Lower lobe of right lung (tissue), 2 donors: ENCODE data around the gene SCGB3A1. TPM values are rescaled to one million over a fixed set of nuclear protein-coding genes. Genes with fewer than 3 reads are reported as not detected.

ENCODE experiments used
- ATAC-seq, 2 donors: fragments of 200-7000 bp; cut with Tn5 transposase; one replicate each; pipeline ENCODE4 v1.9.1; 2020 to 2022; ENCODE audit warnings: mild to moderate bottlenecking in 2 of 2, moderate library complexity in 2 of 2
- DNase-seq: peaks from one replicate; pipeline ENCODE4 v3.0.0-alpha.2; 2020
- H3K27ac ChIP-seq: fragments of 200-600 bp; one replicate; pipeline ENCODE4 v1.8.0; 2022
- H3K27me3 ChIP-seq: fragments of 200-600 bp; one replicate; pipeline ENCODE4 v1.8.0; 2022; ENCODE audit warnings: low read depth
- H3K36me3 ChIP-seq: fragments of 200-600 bp; one replicate; pipeline ENCODE4 v1.8.0; 2022; ENCODE audit warnings: mild to moderate bottlenecking
- H3K4me1 ChIP-seq: fragments of 200-600 bp; one replicate; pipeline ENCODE4 v1.8.0; 2022
- H3K4me3 ChIP-seq: fragments of 200-600 bp; one replicate; pipeline ENCODE4 v1.8.0; 2022; ENCODE audit warnings: mild to moderate bottlenecking
- H3K9me3 ChIP-seq: fragments of 200-600 bp; one replicate; pipeline ENCODE4 v1.8.0; 2022
- CTCF ChIP-seq: fragments of 200-600 bp; IDR thresholded peaks from one replicate; pipeline ENCODE4 v1.8.0; 2022; ENCODE audit warnings: antibody characterized with exemption, mild to moderate bottlenecking
- intact Hi-C: fragments of 100-400 bp; cut with DNase I; formaldehyde crosslinking; loops from one replicate; pipeline ENCODE4 v1.11.0; 2022
- total RNA-seq: library from RNA; stranded (reverse); fragmentation: NEBNext Ultra II Directional; extraction: Animal tissue kit (Norgen Biotek cat#: 25700); gene quantifications from one replicate; pipeline ENCODE4 v1.2.1, GENCODE V29; 2021
- donor health status: DM: no; HTN: yes; CAD: no; lungs with severe emphysema.

Gene SCGB3A1
- total RNA-seq, 1 donor from 2014 or later, result 1,318 TPM

DNA sequence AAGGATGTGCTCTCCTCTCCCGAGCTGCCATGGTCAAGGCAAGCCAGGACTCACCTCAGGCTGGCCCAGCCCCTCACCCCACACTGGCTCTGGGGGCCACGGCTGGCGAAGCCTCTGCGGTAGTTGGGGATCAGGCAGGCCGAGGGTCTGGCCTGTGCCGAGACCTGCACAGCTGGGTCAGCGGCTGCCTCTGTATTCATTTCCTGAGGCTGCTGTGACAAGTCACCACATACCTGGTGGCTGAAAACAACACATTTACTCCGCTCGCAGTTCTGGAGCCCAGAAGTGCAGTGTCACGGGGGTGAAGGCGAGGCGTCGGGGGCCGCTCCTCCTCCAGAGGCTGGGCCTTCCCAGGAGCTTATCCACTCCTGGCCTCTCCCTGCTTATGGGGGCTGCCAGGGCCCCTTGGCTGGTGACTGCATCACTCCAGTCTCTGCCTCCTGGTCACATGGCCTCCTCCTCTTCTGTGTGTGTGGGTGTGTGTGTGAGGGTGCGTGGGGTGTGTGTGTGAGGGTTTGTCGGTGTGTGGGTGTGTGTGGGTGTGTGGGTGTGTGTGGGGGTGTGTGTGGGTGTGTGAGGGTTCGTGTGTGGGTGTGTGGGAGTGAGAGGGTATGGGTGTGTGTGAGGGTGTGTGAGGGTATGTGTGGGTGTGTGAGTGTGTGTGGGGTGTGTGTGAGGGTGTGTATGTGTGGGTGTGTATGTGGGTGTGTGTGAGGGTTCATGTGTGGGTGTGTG is 3.2 kb upstream of the SCGB3A1 start:
- no peak overlapping the region for H3K27ac ChIP-seq
- no peak for TF ChIP-seq CTCF
- intact Hi-C loops, result no loop called here
- H3K4me1 ChIP-seq, result peaks cover 19% of the 10 kb centered on the region
- H3K27me3 ChIP-seq, result peaks cover 33% of the 10 kb centered on the region
- ATAC-seq, result no peak
- no peaks in the 10 kb centered on the region for H3K36me3 ChIP-seq
- no peaks in the 10 kb centered on the region for H3K9me3 ChIP-seq
- H3K4me3 ChIP-seq, result no peak overlapping the region
- no peak for DNase-seq

DNA sequence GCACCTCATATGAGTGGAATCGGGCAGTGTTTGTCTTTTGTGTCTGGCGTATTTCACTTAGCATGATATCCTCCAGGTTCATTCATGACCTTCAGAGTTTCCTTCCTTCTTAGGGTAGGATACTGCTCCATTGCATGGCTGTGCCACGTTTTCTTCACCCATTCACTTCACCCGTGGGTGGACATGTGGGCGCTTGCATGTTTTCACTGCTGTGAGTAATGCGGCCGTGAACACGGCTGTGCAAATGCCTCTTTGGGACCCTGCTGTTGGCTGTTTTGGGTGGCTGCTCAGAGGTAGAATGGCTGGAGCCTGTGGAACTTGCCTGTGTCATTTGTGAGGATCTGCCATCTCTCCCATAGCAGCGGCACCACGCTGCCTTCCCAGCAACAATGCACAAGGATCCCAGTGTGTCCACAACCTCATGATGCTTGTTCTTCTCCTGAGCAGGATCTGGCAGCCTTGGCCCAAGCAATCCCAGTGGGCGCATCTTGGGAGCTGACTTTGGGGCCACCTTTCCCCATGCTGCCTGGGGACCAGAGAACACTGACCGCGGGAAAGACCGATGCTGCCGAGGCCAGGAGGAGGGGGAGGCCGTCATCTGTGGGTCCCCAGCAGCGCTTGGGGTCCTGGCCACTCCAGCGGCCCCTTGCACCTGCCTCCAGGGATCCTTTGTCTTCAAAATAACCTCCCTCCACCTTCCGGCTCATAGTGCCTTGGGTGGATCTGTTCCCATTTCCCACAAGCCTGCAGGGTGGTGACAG is 2.3 kb upstream of the SCGB3A1 start:
- Histone ChIP-seq H3K36me3 (no peaks in the 10 kb centered on the region), H3K27me3 (peaks cover 41% of the 10 kb centered on the region), H3K9me3 (no peaks in the 10 kb centered on the region), H3K4me1 (peaks cover 19% of the 10 kb centered on the region), H3K4me3 (no peak overlapping the region), H3K27ac (no peak overlapping the region)
- TF ChIP-seq CTCF, result no peak
- intact Hi-C loops, result no loop called here
- DNase-seq, result no peak
- no peak for ATAC-seq

DNA sequence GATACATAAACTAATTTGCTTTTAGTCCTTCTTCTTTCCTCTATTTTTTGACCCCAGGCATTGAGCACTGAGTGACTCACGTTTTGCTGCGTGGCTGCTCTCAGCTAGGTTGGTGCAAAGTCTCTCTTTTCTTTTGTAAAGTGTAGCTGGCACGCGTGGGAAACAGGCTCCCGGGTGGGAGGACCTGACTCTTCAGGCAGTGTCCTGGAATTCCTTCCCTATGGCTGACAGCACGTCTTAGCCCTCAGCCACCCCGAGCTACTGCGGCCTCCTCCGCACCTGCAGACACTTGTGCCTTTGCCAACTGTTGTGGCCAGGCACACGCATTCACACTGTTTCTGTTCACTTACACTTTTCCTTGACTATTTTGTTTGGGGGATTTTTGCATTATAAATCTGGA is 877 bp upstream of the SCGB3A1 start:
- Histone ChIP-seq H3K27ac (no peak overlapping the region), H3K4me1 (peaks cover 19% of the 10 kb centered on the region), H3K4me3 (no peak overlapping the region), H3K27me3 (peaks cover 41% of the 10 kb centered on the region), H3K9me3 (no peaks in the 10 kb centered on the region), H3K36me3 (no peaks in the 10 kb centered on the region)
- no peak for TF ChIP-seq CTCF
- intact Hi-C loops, result no loop called here
- ATAC-seq (no peak), DNase-seq (no peak)

- Histone ChIP-seq H3K27me3 (peaks cover 41% of the 10 kb centered on the region), H3K4me3 (peak overlapping the region; percentile 42), H3K9me3 (no peaks in the 10 kb centered on the region), H3K27ac (no peak overlapping the region), H3K36me3 (no peaks in the 10 kb centered on the region), H3K4me1 (peaks cover 19% of the 10 kb centered on the region)
- intact Hi-C loops, result no loop called here
- ATAC-seq (peak; percentile 38), DNase-seq (peak; percentile 46)
- TF ChIP-seq CTCF, result no peak
Observed at GRCh38 chr5:180590543-180591310, 572 bp downstream of the SCGB3A1 start.

DNA sequence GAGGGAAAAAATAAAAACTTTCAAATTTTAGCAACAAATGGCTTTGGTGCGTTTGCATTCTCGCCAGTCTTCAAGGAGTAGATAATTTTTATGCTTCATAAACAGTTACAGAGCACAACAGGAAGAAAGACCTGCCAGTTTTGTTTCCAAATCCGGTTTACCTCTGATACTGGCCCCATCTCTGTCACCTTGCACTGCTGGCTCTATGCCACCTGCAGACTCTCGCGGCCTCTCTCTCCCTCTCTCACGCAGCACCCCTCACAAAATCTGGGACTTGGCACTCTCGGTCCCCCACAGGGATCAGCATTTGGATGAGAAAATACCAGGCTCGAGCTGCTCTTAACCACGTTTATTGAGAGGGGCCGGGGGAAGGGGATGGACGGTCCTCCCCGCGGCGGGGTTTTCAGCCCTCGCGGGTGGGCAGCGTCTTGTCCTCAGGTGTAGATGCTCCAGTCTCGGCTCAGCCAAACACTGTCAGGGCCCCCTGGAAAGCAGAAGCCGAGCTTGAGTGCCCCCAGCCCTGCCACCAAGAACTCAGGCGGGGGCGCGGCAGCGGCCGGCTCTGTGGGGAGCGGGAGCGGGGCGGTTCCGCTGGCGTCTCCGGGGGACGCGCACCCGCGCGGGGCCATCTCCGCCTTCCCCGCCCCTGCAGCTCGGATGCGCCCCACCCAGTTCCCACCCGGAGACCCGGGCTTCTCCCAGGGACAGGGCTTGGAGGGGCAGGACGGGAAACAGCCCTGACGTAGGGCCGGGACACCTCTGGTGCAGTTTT is 1.3 kb downstream of the SCGB3A1 start:
- Histone ChIP-seq H3K4me3 (peak overlapping the region; percentile 42), H3K4me1 (peaks cover 19% of the 10 kb centered on the region), H3K9me3 (no peaks in the 10 kb centered on the region), H3K27me3 (peaks cover 41% of the 10 kb centered on the region), H3K27ac (no peak overlapping the region), H3K36me3 (no peaks in the 10 kb centered on the region)
- peak in 1 of 2 donors; percentile 9 for ATAC-seq
- TF ChIP-seq CTCF, result no peak
- DNase-seq, result no peak
- intact Hi-C loops, result no loop called here
